GM12891 (cell line): Measurements from ENCODE around the gene AKAP8.

Experiments
- PAX5 ChIP-seq: IDR thresholded peaks from 2 replicates; pipeline ENCODE4 v1.6.1; 2011; ENCODE audit warnings: low read length, moderate library complexity, mild to moderate bottlenecking; ENCODE audit not compliant: insufficient read depth, severe bottlenecking
- POLR2A ChIP-seq: IDR thresholded peaks from 2 replicates; pipeline ENCODE4 v1.6.1; 2011; ENCODE audit warnings: low read depth, low read length, control low read depth
- POLR2AphosphoS5 ChIP-seq: IDR thresholded peaks from 2 replicates; pipeline ENCODE4 v1.6.1; 2011; ENCODE audit warnings: low read depth, low read length, control low read depth
- POU2F2 ChIP-seq: IDR thresholded peaks from 2 replicates; pipeline ENCODE4 v1.6.1; 2011; ENCODE audit warnings: low read depth, mild to moderate bottlenecking, control low read depth, low read length, moderate library complexity
- SPI1 ChIP-seq: IDR thresholded peaks from 2 replicates; pipeline ENCODE4 v1.6.1; 2011; ENCODE audit warnings: low read depth, low read length, control low read depth
- TAF1 ChIP-seq: IDR thresholded peaks from 2 replicates; pipeline ENCODE4 v1.6.1; 2011; ENCODE audit warnings: low read depth, low read length, control low read depth

DNA sequence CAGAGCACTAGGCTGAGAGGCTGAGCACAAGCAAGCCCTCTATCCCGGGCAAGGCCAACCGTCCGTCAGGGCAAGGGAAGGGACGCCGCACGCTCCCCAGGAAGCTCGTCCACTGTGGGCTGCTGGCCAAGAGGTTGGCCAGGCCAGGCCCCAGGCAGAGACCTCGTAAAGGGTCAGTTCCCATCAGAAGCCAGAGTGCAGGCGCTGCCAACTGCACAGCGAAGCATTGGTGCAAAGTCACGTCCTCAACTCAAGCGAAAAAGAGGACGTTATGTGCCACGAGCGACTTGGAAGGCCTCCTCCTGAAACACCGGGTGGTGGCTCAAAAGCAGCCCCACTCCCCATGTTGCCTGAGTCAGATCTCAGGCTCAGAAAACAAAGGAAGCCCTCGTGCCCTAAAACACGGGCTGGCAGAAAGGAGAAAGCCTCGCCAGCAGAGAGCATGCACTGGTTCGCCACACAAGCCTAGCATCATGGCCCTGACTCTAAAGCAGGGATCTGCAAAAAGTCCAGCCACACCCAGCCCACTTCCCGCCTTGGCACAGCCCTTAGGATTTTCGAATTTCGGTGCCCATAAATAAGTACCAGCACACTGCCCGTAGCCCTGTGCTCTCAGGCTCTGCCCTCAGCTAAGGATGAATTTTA lies 4.7 kb downstream of the AKAP8 start:
- TF ChIP-seq TAF1 (no peak), POLR2A (no peak), POLR2AphosphoS5 (no peak), SPI1 (no peak), PAX5 (no peak), POU2F2 (no peak)
